HG02884 (cell line): Measurements from ENCODE around the gene PIGO.
A peak's percentile ranks its signal among the peaks of the same experiment; 100 is the strongest.

Experiments used
- ATAC-seq: cut with Tn5 transposase; IDR thresholded peaks from one replicate; pipeline ENCODE4 v1.9.1; 2021; ENCODE audit warnings: mild to moderate bottlenecking, moderate library complexity; ENCODE audit not compliant: unreplicated experiment

PIGO gene

DNA sequence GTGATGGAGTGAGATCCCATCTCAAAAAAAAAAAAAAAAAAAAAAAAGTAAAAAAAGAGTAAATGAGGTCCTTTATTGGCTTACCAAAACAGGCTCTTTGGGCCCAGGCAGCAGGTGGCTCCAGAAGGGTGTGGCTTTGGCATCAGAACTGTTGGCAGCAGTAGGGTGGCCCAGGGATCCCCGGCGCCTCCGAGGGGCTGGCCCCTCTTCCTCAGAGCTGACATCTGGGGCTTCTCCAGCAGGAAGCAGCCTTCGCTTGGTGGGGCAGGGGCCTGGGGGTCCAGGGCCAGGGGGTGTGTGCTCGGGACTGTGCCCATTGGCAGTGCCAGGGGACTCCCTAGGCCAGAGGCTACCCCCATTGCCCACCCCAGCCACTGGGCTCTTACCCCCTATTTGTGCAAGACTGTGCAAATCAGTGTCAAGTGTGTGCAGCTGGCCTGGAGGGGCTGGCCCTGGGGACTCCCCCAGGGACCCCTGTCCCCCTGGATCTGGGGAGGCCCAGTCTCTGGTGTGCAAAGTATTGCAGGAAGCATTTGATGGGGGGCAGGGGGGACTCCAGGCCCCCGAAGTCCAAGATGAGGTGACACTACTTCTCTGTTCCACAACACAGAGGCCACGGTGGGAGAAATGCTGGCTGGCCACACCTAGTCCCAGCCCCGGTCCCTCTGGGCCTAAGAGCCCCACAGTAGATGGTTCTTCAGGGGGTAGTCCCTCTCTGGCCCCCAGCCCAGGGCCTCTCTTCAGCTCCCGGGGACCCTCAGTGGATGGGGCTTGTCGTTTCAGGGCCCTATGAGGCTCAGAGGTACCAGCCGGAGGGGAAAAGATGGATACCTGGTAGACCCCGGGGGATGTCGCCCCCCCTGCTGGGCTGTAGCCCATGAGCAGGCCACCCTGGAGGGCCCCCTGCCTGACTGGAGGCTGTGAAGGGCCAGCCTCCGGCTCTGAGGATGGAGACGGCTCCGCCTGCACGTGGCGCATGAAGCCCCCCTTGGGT lies 11.2 kb upstream of the PIGO start:
- ATAC-seq = no peak

DNA sequence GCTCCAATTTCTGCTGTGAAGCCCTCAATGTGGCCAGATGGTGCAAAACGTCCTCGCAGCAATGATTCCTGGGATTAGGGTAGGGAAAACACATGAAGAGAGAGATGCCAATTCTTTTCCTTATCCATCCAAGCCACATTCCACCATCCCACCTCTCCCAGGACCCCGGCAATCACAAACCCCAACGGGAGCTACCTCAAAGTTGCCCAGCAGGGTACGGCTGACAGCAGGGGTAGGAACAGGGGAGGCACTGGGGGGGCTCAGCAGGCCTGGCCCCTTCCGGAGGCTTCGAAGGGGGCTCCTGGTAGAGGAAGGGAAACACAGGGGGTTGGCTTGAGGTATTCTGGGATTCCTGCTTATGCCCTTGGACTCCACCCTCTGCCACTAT lies 9.9 kb upstream of the PIGO start:
- ATAC-seq = no peak

DNA sequence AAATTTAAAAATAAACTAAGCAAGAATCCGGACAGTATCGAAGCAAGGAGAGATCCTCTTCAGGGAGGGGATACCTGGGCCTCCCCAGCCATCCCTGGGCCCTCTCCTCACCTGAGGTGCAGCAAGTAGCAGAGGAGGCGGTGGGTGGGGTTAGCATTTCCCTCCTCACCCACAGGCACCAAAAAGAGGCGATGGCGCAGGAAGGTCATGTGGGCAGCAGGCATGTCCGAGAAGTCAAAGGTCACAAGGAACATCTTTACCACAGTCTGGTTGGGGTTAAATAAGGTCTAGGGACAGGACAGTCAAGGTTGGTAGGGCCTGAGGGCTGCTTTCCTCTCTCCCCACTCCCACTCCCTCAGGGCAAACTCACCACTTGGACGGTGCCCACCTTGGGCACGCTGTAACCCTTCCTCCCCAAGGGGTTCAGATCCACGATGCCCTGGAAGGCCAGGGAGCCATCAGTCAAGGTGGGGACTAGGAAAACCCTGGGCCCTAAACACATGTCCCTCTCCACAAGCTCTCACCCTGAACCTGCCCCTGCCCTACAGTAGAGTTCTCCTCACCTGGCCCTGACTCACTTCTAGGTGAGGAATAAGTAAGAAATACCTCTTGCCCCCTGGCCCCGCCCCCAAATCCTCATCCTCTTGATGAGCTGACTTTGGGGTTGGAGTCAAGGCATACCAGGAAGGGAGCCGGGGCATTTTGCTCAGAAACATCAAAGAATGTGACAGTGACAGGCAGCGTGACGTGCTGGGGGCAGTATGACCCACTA lies 9.4 kb upstream of the PIGO start:
- no peak for ATAC-seq

DNA sequence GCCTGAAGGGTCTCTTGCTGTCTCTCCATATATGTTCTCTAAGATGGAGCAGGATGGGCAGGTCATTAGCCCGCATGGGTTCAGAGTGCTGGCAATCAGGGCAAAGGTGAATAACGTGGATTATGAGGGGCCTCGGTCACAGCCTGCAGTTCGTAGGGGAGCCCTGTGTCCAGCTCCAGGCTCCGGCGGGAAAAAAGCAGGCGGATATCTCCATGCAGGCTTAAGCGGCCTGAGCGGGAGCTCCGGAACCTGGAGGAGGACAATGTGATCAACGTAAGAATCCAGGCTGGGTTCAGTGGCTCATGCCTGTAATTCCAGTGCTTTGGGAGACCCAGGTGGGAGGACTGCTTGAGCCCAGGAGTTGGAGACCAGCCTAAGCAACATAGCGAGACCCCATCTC lies 8.7 kb upstream of the PIGO start:
- no peak for ATAC-seq

DNA sequence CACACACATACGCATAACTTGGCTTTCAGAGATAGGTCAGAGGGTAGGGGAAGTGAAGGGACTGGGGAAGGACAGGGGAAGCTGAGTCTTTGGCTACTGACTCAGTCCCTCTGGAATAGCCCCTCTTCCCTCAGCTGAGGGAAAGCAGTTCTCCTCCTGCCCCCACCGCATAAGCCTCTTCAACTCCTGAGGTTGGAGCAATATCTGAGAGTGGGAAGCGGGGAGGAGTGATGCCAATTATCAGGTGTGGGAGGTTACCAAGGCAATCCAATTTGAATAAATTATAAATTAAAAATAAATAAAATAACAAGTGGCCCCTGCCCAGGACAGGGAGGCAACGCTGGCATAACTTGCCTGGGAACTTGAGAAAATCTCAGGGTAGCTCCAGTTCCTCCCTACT lies 8.2 kb upstream of the PIGO start:
- no peak for ATAC-seq

DNA sequence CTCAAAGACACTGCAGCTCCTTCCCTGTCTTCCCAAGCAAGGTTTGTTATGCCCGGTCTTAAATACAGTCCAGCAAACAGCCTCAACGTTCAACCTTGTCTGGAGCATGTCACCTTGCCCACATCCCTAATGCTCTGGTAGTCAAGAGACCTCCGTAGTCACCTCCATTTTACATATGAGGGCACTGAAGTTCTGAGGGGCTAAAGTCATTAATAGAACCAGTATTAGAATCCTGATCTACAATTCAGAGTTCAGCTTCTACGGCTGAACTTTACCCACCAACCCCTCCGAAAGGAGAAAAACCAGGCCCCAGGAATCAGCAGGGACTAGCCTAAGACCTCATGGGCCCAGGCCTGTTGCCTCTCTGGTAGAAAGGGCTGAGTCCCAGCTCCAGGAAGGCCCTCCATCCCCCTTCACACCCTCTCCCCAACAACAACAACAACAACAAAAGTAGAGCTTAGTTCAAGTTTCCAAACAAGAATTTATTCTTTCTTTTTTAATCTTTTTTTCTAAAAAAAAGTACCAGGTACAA lies 7.3 kb upstream of the PIGO start:
- no peak for ATAC-seq

DNA sequence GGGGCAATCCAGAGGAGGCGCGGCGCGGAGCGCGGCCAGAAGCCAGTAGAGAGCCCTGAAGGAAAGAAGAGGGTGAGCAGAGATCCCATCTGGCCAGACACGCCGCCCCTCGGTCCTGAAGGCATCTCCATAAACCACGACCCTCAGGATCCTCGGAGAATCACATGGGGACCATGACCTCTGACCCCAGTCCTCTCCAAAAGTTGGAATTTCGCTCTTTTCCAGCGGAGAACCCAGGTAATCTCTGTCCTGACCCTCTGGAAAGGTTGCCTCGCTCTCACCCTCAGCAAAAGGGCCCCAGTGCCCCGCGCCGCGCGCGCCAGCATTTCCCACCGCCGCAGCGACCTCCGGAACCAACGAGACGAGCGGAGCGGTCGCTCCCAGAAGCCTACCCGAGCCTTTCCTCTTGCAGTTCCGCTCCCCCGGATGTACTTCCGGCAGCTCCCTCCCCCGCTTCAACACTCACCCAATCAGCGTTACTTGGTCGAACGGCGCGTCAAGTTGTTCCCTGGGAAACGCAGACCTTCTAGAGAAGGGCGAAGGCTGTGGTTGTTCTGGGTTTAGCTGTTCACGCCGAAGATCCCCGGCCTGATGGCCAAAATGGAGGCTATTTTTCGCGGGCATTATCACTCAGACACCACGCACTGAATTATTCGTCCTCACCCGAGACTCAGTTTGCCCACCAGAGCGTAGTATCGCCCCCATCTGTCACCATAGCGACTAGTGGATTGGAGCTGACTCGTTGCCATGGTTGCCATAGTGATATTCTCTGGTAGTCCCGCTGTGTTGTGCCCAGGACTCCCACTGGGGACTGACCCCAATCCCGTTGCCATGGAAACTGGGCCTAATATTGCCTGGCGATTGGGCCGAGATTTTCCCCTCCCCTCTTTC lies 6.6 kb upstream of the PIGO start, which contains the start of gene STOML2:
TSS of gene STOML2 (minus strand) at position 363 of the 891 bp plus-strand sequence. CDS start at position 326, 37 bp downstream.
- peak; percentile 97 for ATAC-seq

DNA sequence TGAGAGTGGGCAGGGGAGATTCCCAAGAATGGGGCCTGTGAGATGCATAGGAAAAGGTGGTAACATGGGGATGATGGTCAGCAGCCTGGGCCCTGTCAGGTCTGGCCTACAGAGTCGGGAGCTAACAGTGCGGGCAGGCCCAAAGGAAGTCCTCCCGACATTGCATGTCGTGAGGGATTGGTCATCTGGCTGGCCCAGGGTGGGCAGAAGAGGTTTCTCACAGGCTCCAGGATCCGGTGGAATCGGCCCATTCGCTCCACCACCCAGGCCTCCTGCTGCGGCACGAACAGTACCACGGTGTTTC lies 6.0 kb upstream of the PIGO start:
- no peak for ATAC-seq

DNA sequence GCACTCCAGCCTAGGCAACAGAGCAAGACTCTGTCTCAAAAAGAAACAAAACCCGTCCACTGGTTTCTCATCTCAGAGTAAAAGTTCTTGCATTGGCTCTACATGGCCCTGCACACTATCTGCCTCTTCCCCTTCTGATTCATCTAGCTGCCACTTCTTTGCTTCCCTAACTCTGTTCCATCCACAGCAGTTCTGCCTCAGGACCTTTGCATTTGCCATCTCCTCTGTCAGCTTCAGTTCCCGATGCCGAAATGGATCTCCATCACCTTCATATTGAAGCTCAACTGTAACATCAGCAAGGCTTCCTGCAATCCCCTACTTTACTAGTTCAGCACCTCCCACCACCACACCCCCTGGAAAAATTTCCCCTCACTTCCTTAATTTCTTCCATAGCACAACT lies 1.2 kb upstream of the PIGO start:
- no peak for ATAC-seq

DNA sequence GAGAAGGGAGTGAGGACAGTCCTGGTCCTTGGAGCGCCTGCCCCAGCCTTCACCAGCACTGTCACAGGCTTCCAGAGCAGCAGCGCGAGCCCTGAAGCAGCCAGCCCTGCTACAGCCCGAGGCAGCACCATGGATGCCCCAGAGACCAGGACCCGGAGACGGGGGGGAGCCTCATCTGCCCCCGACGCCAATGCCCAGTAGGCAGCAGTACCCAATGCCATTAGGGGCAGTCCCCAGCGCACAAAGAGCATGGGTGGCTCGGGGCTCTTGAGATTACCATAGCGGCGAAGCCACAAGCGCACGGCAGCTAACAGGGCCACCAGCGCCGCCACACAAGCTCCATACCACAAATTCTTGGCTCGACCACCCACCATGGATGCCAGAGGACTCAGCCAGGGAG lies 4.9 kb downstream of the PIGO start:
- no peak for ATAC-seq

DNA sequence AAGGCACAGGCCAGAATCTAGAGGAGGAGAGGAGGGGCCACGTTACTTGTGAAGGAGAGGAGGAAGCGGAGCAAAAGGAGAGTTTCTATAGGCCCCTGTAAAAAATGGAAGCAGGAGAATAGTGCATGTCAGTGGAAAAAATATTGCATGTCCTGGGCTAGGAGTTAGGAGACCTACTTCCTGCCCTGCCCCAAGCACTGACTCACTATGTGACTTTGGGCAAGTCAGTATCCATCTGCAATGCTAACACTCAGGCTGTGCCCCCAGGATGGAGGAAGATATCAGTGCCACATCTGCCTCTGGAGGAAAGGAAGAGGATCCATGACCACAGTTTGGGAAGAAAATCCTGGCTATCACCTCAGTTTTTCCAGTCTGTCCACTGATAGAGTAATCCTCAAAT lies 7.0 kb downstream of the PIGO start:
- no peak for ATAC-seq

DNA sequence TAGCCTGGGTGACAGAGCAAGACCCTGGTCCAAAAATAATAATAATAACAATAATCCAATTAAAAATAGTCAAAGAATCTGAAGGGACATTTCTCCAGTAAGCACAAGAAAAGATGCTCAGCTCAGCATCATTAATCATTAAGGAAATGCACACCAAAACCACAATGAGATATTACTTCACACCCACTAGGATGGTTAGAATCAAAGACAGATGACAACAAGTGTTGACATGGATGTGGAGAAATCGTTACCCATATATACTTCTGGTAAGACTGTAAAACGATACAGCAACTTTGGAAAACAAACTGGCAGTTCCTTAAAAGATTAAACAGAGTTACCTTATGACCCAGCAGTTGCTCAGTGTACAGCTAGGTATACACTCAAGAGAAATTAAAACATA lies 11.3 kb downstream of the PIGO start:
- ATAC-seq = no peak

DNA sequence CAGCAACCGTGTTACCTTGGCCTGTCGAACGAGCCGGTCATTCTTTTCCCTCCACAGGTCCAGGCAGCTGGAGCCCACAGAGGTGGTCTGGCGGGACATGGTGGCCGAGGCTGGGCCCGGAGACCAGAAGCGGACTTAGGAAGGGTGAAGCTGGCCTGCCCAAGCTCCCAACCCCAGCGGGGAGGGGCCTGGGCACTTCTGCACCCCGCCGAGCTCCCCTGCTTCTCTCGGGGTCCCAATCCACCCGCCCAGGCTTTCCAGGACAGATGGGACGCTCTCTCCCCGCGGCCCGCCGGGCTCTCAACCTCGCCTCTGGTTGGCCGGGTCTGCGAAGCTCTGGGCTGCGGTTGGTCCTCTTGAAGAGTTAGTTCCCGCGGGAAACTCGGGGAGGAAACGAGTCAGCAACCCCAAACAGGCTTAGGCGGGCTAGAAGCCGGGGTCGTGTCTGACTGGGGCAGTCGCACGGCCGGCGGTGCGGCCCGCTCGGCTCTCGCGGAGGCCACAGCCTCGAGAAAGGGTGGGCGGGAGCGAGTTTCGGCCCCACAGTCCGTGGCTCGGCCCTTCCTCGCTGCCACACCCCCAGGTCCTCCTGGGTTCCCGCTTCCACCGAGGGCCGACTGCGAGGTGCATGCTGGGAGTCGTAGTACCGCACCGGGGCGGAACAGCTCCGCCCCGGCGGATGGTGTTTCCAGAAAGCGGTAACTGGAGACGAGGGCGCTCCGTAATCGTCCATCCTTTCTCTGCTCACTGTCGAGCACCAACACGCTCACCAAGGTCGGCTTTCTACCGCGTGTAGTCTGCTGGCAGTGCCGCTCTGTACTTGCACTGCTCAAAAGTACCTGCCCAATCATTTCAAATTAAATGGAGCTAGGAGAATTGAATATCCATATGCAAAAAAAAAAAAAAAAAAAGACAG lies 16.7 kb downstream of the PIGO start, which contains the start of gene FANCG:
TSS of gene FANCG (minus strand) at position 517 of the 916 bp plus-strand sequence. CDS start at position 99, 418 bp downstream.
- peak; percentile 85 for ATAC-seq

DNA sequence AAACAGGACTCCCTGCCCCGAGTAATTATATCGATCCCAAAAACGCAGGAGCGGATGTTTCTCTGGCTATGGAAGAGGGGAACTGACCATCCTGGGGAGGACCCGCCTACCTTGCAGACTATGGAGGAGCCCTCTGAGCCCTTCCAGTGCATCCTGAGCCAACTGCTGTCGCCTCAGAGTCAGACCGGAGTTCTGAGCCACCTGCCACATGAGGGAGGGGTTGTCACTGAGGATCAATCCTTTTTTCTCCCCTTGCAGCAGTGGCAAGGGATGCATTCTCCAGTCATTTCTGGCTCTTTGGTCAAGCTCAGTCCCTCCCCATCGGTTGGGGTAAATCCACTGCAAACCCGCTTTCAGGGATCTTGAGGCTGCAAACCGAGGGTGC lies 17.4 kb downstream of the PIGO start:
- ATAC-seq = no peak

DNA sequence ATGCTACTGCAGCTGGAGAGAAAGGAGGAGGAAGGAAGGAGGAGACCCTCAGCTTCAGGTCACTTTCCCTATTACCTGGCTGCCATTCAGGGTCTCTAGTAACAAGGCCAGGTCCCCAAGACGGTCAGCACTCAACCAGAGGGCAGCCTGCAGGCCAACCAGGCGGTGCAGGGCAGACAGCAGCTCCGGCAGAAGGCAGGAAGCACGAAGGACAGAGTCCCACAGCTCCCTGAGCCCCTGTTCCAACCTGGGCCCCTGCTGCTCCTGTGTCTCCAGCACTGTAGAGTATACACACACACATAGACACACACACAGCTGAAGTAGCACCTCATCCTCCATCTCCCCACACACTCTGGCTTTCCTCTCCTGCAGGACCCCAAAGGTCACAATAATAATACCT lies 18.3 kb downstream of the PIGO start:
- ATAC-seq = no peak

DNA sequence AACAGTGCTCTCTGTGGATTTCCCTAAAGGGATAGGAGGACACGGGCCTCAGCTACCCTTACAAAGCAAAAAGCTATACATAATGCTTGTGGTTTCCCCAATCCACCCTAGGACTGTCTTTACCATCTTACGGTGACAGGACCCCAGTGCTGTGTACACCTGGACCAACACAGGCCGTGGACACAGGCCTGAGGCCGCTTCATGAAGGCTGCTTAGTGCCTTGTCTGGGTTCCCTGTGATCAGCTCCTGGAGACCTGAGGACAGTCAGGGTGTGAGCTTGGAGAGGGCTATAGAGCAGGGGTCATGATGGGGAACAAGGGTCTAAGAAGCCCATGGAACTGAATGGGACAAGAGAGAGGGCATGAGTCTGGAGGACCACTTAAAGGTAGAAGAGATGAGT lies 19.5 kb downstream of the PIGO start:
- ATAC-seq = no peak

DNA sequence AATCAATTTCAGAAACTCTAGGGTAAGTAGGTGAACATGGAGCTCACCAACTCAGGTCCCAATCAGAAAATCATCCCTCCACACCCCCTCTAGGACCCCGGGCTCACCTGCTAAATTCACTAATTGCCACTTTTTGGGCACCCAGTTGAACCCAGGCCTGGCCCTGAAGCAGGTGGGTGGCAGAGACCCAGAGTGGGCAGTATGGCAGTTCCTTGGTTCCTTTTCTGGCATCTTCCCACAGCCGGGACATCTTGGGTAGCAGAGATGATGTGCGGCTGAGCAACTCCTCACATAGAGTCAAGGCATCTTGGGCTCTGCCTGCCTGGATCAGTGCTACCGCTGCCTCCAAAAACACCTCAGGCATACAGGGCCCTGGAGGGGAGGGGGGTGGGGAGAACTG lies 21.0 kb downstream of the PIGO start:
- no peak for ATAC-seq

DNA sequence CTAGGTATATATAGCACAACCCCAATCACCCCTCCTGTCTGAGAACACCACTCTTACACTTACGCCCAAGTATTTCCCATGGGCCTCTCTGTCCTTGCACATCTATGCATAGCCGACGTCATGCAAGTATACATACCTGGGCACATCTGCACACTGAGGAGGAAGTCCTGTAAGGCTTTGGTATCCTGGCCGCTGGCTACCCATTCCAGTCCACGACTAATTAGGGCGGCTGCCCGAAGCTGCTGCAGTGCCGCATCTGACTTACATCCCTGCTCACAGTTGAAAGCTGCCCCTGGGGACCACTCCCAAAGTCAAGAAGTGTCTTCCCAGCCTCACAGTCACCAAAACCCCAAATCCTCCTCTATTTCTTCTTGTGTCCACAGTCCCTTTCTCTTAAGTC lies 21.6 kb downstream of the PIGO start:
- no peak for ATAC-seq

DNA sequence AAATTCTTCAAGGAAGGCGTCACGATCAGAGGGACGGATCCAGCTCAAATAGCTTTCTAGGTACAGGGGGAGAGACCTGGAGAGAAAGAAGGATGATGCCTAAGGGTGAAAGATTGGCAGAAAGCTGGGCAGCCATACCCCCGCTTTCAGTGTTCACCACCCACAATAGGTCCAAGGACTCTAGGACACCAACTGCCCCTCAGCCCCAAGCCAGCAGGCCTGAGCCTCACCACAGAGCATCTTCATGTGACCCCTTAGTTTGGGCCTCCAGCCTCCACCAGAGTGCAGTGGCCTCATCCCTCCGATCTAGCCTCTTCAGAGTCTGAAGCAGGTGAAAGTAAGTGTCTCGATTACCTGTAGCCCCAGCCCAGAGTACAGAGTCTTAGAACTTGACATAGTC lies 22.2 kb downstream of the PIGO start:
- no peak for ATAC-seq

DNA sequence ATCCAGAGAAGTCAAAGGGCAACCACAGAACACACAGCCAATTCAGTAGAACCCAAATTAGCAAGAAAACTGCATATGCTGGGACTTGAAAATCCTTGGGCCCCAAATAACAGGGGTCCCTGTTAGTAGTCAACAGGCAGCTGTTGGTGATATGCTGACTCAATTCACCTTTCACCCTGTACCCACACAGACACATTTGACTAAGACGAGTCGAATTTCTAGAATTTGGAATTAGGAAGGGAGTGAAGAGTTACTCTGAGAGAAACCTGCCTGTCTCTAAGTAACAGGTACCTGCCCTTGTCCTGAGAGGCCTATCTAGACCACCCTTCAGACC lies 23.1 kb downstream of the PIGO start:
- no peak for ATAC-seq
